ENCODE data around the gene PML.

Gene PML

GRCh38 chr15:74013374-74013894 lies 18.9 kb downstream of the PML start:
- Histone ChIP-seq H3K9me3 (ENCODE audit: control extremely low read depth in 1 of 5, control insufficient read depth in 4 of 5, insufficient read depth in 2 of 5, low read depth in 1 of 5, low read length in 4 of 5) (peaks cover 0 to 4% (median 0%) of the 10 kb centered on the region in 5 experiments), H3K4me3 (ENCODE audit: control insufficient read depth in 1 of 7, extremely low read depth in 1 of 7, insufficient read depth in 4 of 7, low read depth in 2 of 7, low read length in 6 of 7) (no peak overlapping the region), H3K27me3 (replicated peaks in 2 of 5; ENCODE audit: control insufficient read depth in 4 of 5, insufficient read depth in 5 of 5, low read length in 4 of 5) (no peaks in the 10 kb centered on the region), H3K4me1 (ENCODE audit: control extremely low read depth in 1 of 4, control insufficient read depth in 4 of 4, insufficient read depth in 4 of 4, low read length in 3 of 4) (peaks cover 11 to 48% (median 23%) of the 10 kb centered on the region in 4 experiments), H3K27ac (ENCODE audit: insufficient read depth in 1 of 2, low read depth in 1 of 2, low read length in 2 of 2, poor library complexity in 1 of 2, severe bottlenecking in 2 of 2) (no peak overlapping the region), H3K36me3 (ENCODE audit: control insufficient read depth in 4 of 4, insufficient read depth in 4 of 4, low read length in 3 of 4) (peaks cover 9 to 50% (median 27%) of the 10 kb centered on the region in 4 experiments)
- CTCF ChIA-PET, result interaction anchor here (1.1 to 2.2 kb wide), 5 partner anchors 10 to 28 kb away, joined by 3 to 6 read pairs (median 5); partner anchors contain the start of gene PML
- POLR2A ChIA-PET, result no interaction called here
- no CpG with 5 or more reads among the region's 2 CpGs for whole genome bisulfite sequencing (ENCODE audit: insufficient coverage)
- no peak for DNase-seq

- ChIA-PET CTCF (interaction anchor here (0.6 to 1.3 kb wide), 4 partner anchors 8 to 42 kb away, joined by 3 to 4 read pairs (median 4); no protein-coding TSS in a partner anchor), POLR2A (no interaction called here)
- Histone ChIP-seq H3K4me3 (ENCODE audit: control insufficient read depth in 1 of 7, extremely low read depth in 1 of 7, insufficient read depth in 4 of 7, low read depth in 2 of 7, low read length in 6 of 7) (no peak overlapping the region), H3K27me3 (replicated peaks in 2 of 5; ENCODE audit: control insufficient read depth in 4 of 5, insufficient read depth in 5 of 5, low read length in 4 of 5) (no peaks in the 10 kb centered on the region), H3K4me1 (ENCODE audit: control extremely low read depth in 1 of 4, control insufficient read depth in 4 of 4, insufficient read depth in 4 of 4, low read length in 3 of 4) (peaks cover 0 to 13% (median 0%) of the 10 kb centered on the region in 4 experiments), H3K36me3 (ENCODE audit: control insufficient read depth in 4 of 4, insufficient read depth in 4 of 4, low read length in 3 of 4) (peaks cover 12 to 61% (median 41%) of the 10 kb centered on the region in 4 experiments), H3K27ac (ENCODE audit: insufficient read depth in 1 of 2, low read depth in 1 of 2, low read length in 2 of 2, poor library complexity in 1 of 2, severe bottlenecking in 2 of 2) (no peak overlapping the region), H3K9me3 (ENCODE audit: control extremely low read depth in 1 of 5, control insufficient read depth in 4 of 5, insufficient read depth in 2 of 5, low read depth in 1 of 5, low read length in 4 of 5) (no peaks in the 10 kb centered on the region)
- DNase-seq, result no peak
- WGBS (ENCODE audit: insufficient coverage), result 33% methylated on average over 1 of the region's 2 CpGs
Observed at GRCh38 chr15:74019734-74020133, 25.2 kb downstream of the PML start.

GRCh38 chr15:74022706-74023470 lies 28.4 kb downstream of the PML start:
- Histone ChIP-seq H3K9me3 (ENCODE audit: control extremely low read depth in 1 of 5, control insufficient read depth in 4 of 5, insufficient read depth in 2 of 5, low read depth in 1 of 5, low read length in 4 of 5) (no peaks in the 10 kb centered on the region), H3K4me1 (ENCODE audit: control extremely low read depth in 1 of 4, control insufficient read depth in 4 of 4, insufficient read depth in 4 of 4, low read length in 3 of 4) (peaks cover 0 to 7% (median 0%) of the 10 kb centered on the region in 4 experiments), H3K27ac (ENCODE audit: insufficient read depth in 1 of 2, low read depth in 1 of 2, low read length in 2 of 2, poor library complexity in 1 of 2, severe bottlenecking in 2 of 2) (no peak overlapping the region), H3K27me3 (replicated peaks in 2 of 5; ENCODE audit: control insufficient read depth in 4 of 5, insufficient read depth in 5 of 5, low read length in 4 of 5) (no peaks in the 10 kb centered on the region), H3K36me3 (ENCODE audit: control insufficient read depth in 4 of 4, insufficient read depth in 4 of 4, low read length in 3 of 4) (peaks cover 25 to 75% (median 51%) of the 10 kb centered on the region in 4 experiments), H3K4me3 (ENCODE audit: control insufficient read depth in 1 of 7, extremely low read depth in 1 of 7, insufficient read depth in 4 of 7, low read depth in 2 of 7, low read length in 6 of 7) (no peak overlapping the region)
- ChIA-PET POLR2A (interaction anchor here (1.1 kb wide), 1 partner anchor 16 kb away, joined by 4 read pairs; no protein-coding TSS in a partner anchor), CTCF (interaction anchor here (1.0 to 1.7 kb wide), 4 partner anchors 9 to 31 kb away, joined by 3 to 6 read pairs (median 4); partner anchors contain the start of gene PML)
- 97% methylated on average over 66 of the region's 66 CpGs for WGBS (ENCODE audit: insufficient coverage)
- no peak for DNase-seq

- Histone ChIP-seq H3K9me3 (ENCODE audit: control extremely low read depth in 1 of 5, control insufficient read depth in 4 of 5, insufficient read depth in 2 of 5, low read depth in 1 of 5, low read length in 4 of 5) (no peaks in the 10 kb centered on the region), H3K27ac (ENCODE audit: insufficient read depth in 1 of 2, low read depth in 1 of 2, low read length in 2 of 2, poor library complexity in 1 of 2, severe bottlenecking in 2 of 2) (no peak overlapping the region), H3K36me3 (ENCODE audit: control insufficient read depth in 4 of 4, insufficient read depth in 4 of 4, low read length in 3 of 4) (peaks cover 25 to 82% (median 60%) of the 10 kb centered on the region in 4 experiments), H3K4me1 (ENCODE audit: control extremely low read depth in 1 of 4, control insufficient read depth in 4 of 4, insufficient read depth in 4 of 4, low read length in 3 of 4) (peaks cover 0 to under 1% (median 0%) of the 10 kb centered on the region in 4 experiments), H3K4me3 (ENCODE audit: control insufficient read depth in 1 of 7, extremely low read depth in 1 of 7, insufficient read depth in 4 of 7, low read depth in 2 of 7, low read length in 6 of 7) (no peak overlapping the region), H3K27me3 (replicated peaks in 2 of 5; ENCODE audit: control insufficient read depth in 4 of 5, insufficient read depth in 5 of 5, low read length in 4 of 5) (no peaks in the 10 kb centered on the region)
- ChIA-PET CTCF (interaction anchor here (1.2 to 1.8 kb wide), 6 partner anchors 11 to 54 kb away, joined by 3 to 7 read pairs (median 4); no protein-coding TSS in a partner anchor), POLR2A (no interaction called here)
- 45% methylated on average over 2 of the region's 2 CpGs for WGBS (ENCODE audit: insufficient coverage)
- no peak for DNase-seq
Observed at GRCh38 chr15:74024687-74025086, 30.2 kb downstream of the PML start.

- ChIA-PET CTCF (interaction anchor here (1.7 to 1.8 kb wide), 2 partner anchors 17 to 53 kb away, joined by 4 to 5 read pairs; no protein-coding TSS in a partner anchor), POLR2A (no interaction called here)
- peaks cover 22 to 84% (median 62%) of the 10 kb centered on the region in 4 experiments for H3K36me3 ChIP-seq (ENCODE audit: control insufficient read depth in 4 of 4, insufficient read depth in 4 of 4, low read length in 3 of 4)
- no peak for DNase-seq
- no peaks in the 10 kb centered on the region for H3K27me3 ChIP-seq (replicated peaks in 2 of 5; ENCODE audit: control insufficient read depth in 4 of 5, insufficient read depth in 5 of 5, low read length in 4 of 5)
- no peaks in the 10 kb centered on the region for H3K4me1 ChIP-seq (ENCODE audit: control extremely low read depth in 1 of 4, control insufficient read depth in 4 of 4, insufficient read depth in 4 of 4, low read length in 3 of 4)
- no peak overlapping the region for H3K27ac ChIP-seq (ENCODE audit: insufficient read depth in 1 of 2, low read depth in 1 of 2, low read length in 2 of 2, poor library complexity in 1 of 2, severe bottlenecking in 2 of 2)
- H3K9me3 ChIP-seq (ENCODE audit: control extremely low read depth in 1 of 5, control insufficient read depth in 4 of 5, insufficient read depth in 2 of 5, low read depth in 1 of 5, low read length in 4 of 5), result no peaks in the 10 kb centered on the region
- WGBS (ENCODE audit: insufficient coverage), result 100% methylated on average over 5 of the region's 5 CpGs
- no peak overlapping the region for H3K4me3 ChIP-seq (ENCODE audit: control insufficient read depth in 1 of 7, extremely low read depth in 1 of 7, insufficient read depth in 4 of 7, low read depth in 2 of 7, low read length in 6 of 7)
Observed at GRCh38 chr15:74025436-74025835, 30.9 kb downstream of the PML start.

- ChIA-PET CTCF (interaction anchor here (0.7 to 2.2 kb wide), 5 partner anchors 8 to 53 kb away, joined by 3 to 10 read pairs (median 3); no protein-coding TSS in a partner anchor), POLR2A (no interaction called here)
- DNase-seq, result no peak
- no peaks in the 10 kb centered on the region for H3K9me3 ChIP-seq (ENCODE audit: control extremely low read depth in 1 of 5, control insufficient read depth in 4 of 5, insufficient read depth in 2 of 5, low read depth in 1 of 5, low read length in 4 of 5)
- H3K36me3 ChIP-seq (ENCODE audit: control insufficient read depth in 4 of 4, insufficient read depth in 4 of 4, low read length in 3 of 4), result peaks cover 16 to 87% (median 60%) of the 10 kb centered on the region in 4 experiments
- no peak overlapping the region for H3K27ac ChIP-seq (ENCODE audit: insufficient read depth in 1 of 2, low read depth in 1 of 2, low read length in 2 of 2, poor library complexity in 1 of 2, severe bottlenecking in 2 of 2)
- H3K4me1 ChIP-seq (ENCODE audit: control extremely low read depth in 1 of 4, control insufficient read depth in 4 of 4, insufficient read depth in 4 of 4, low read length in 3 of 4), result peaks cover 0 to 9% (median 5%) of the 10 kb centered on the region in 4 experiments
- no peak overlapping the region for H3K4me3 ChIP-seq (ENCODE audit: control insufficient read depth in 1 of 7, extremely low read depth in 1 of 7, insufficient read depth in 4 of 7, low read depth in 2 of 7, low read length in 6 of 7)
- WGBS (ENCODE audit: insufficient coverage), result 67% methylated on average over 3 of the region's 3 CpGs
- no peaks in the 10 kb centered on the region for H3K27me3 ChIP-seq (replicated peaks in 2 of 5; ENCODE audit: control insufficient read depth in 4 of 5, insufficient read depth in 5 of 5, low read length in 4 of 5)
Observed at GRCh38 chr15:74027688-74028087, 33.2 kb downstream of the PML start.

All from common myeloid progenitor, CD34-positive (primary cell).